Ishikawa (cell line): Measurements from ENCODE around the gene PLA2G2D.

Experiments used
- CEBPB ChIP-seq: IDR thresholded peaks from 2 replicates; pipeline ENCODE4 v1.6.1; 2012
- CREB1 ChIP-seq: IDR thresholded peaks from 2 replicates; pipeline ENCODE4 v1.6.1; 2012; ENCODE audit warnings: low read depth
- EGR1 ChIP-seq: IDR thresholded peaks from 2 replicates; pipeline ENCODE4 v1.6.1; 2012
- EP300 ChIP-seq: IDR thresholded peaks from 2 replicates; pipeline ENCODE4 v1.6.1; 2012; ENCODE audit warnings: borderline replicate concordance
- FOXM1 ChIP-seq: IDR thresholded peaks from 2 replicates; pipeline ENCODE4 v1.6.1; 2012; ENCODE audit warnings: low read depth, borderline replicate concordance
- MAX ChIP-seq: IDR thresholded peaks from 2 replicates; pipeline ENCODE4 v1.6.1; 2012
- NFIC ChIP-seq: IDR thresholded peaks from 2 replicates; pipeline ENCODE4 v1.6.1; 2012
- RAD21 ChIP-seq: IDR thresholded peaks from 2 replicates; pipeline ENCODE4 v1.6.1; 2012; ENCODE audit warnings: low read depth
- REST ChIP-seq: IDR thresholded peaks from 2 replicates; pipeline ENCODE4 v1.6.1; 2012; ENCODE audit warnings: low read depth, mild to moderate bottlenecking
- TAF1 ChIP-seq: IDR thresholded peaks from 2 replicates; pipeline ENCODE4 v1.6.1; 2012; ENCODE audit warnings: low read depth, mild to moderate bottlenecking
- TCF12 ChIP-seq: IDR thresholded peaks from 2 replicates; pipeline ENCODE4 v1.6.1; 2012; ENCODE audit warnings: low read depth
- TEAD4 ChIP-seq: IDR thresholded peaks from 2 replicates; pipeline ENCODE4 v1.6.1; 2012
- USF1 ChIP-seq: IDR thresholded peaks from 2 replicates; pipeline ENCODE4 v1.6.1; 2012
- YY1 ChIP-seq: IDR thresholded peaks from 2 replicates; pipeline ENCODE4 v1.6.1; 2012; ENCODE audit warnings: low read depth
- ZBTB7A ChIP-seq: IDR thresholded peaks from 2 replicates; pipeline ENCODE4 v1.6.1; 2012; ENCODE audit warnings: low read depth

Gene PLA2G2D

GRCh38 chr1:20076710-20077461 lies 42.5 kb downstream of the PLA2G2D start:
- TF ChIP-seq CEBPB, result no peak

GRCh38 chr1:20076223-20076622 lies 43.1 kb downstream of the PLA2G2D start:
- no peak for TF ChIP-seq TAF1
- no peak for TF ChIP-seq CREB1
- no peak for TF ChIP-seq NFIC
- no peak for TF ChIP-seq EP300
- no peak for TF ChIP-seq MAX
- TF ChIP-seq EGR1, result no peak
- TF ChIP-seq TCF12, result no peak
- TF ChIP-seq CEBPB, result no peak
- no peak for TF ChIP-seq ZBTB7A

- TF ChIP-seq MAX (no peak), TCF12 (no peak)
These were observed 44.0 kb downstream of the PLA2G2D start for GRCh38 chr1:20075345-20075744.

GRCh38 chr1:20074725-20075171 lies 44.6 kb downstream of the PLA2G2D start:
- TF ChIP-seq ZBTB7A (no peak), FOXM1 (no peak), TEAD4 (no peak), REST (no peak), EP300 (no peak), TCF12 (no peak), YY1 (no peak)

- TF ChIP-seq MAX, result no peak
- TF ChIP-seq FOXM1, result no peak
- TF ChIP-seq RAD21, result no peak
- TF ChIP-seq NFIC, result no peak
- no peak for TF ChIP-seq TAF1
- no peak for TF ChIP-seq ZBTB7A
- TF ChIP-seq TCF12, result no peak
- no peak for TF ChIP-seq USF1
- TF ChIP-seq REST, result no peak
- no peak for TF ChIP-seq TEAD4
- no peak for TF ChIP-seq EP300
- no peak for TF ChIP-seq CREB1
- no peak for TF ChIP-seq CEBPB
- no peak for TF ChIP-seq YY1
- TF ChIP-seq EGR1, result no peak
These were observed 45.1 kb downstream of the PLA2G2D start for GRCh38 chr1:20074055-20074724.

GRCh38 chr1:20073256-20073655 lies 46.1 kb downstream of the PLA2G2D start:
- TF ChIP-seq ZBTB7A, result no peak
- no peak for TF ChIP-seq TAF1
- TF ChIP-seq USF1, result no peak
- TF ChIP-seq FOXM1, result no peak
- no peak for TF ChIP-seq CEBPB
- no peak for TF ChIP-seq EGR1
- TF ChIP-seq CREB1, result no peak
- no peak for TF ChIP-seq REST
- TF ChIP-seq NFIC, result no peak
- TF ChIP-seq EP300, result no peak
- TF ChIP-seq RAD21, result no peak
- no peak for TF ChIP-seq TCF12
- TF ChIP-seq YY1, result no peak
- TF ChIP-seq TEAD4, result no peak
- no peak for TF ChIP-seq MAX
